ENCODE measurements around the gene RPS25. TPM values are rescaled to one million over a fixed set of nuclear protein-coding genes. Genes with fewer than 3 reads are reported as not detected.

The RPS25 gene
- total RNA-seq, 1 experiment from 2014 or later, result 1,450 TPM

- no peak for TF ChIP-seq CTCF (conservative IDR thresholded peaks at IDR 0.05)
- no peak overlapping the region for H3K4me2 ChIP-seq (ENCODE audit: insufficient read depth, insufficient read length, low read length)
- no peak overlapping the region for H3K4ac ChIP-seq (ENCODE audit: low read depth, low read length)
- peak overlapping the region in 1 of 3 experiments; percentile 50; a peak in 3 of 7 replicates for H3K27ac Mint-ChIP-seq
- no CpG with 5 or more reads among the region's 5 CpGs for WGBS (ENCODE audit: extremely low coverage, insufficient read length, low lambda C conversion rate)
- H2AFZ ChIP-seq (ENCODE audit: low read length), result peak overlapping the region; percentile 16
- H3K23me2 ChIP-seq (ENCODE audit: insufficient read length, low read depth, low read length, poor library complexity, severe bottlenecking), result no peaks in the 10 kb centered on the region
- H2AK5ac ChIP-seq (ENCODE audit: insufficient read length, low read length), result no peak overlapping the region
- no peak overlapping the region for H3K23ac ChIP-seq (ENCODE audit: insufficient read length, low read depth, low read length)
- no peaks in the 10 kb centered on the region for H3K36me3 Mint-ChIP-seq (ENCODE audit: insufficient read depth in 1 of 3, low read depth in 3 of 3)
- no peak overlapping the region for H2BK15ac ChIP-seq (ENCODE audit: low read depth, low read length)
- H3K18ac ChIP-seq (ENCODE audit: insufficient read length, low read depth, low read length), result no peak overlapping the region
- H4K5ac ChIP-seq (ENCODE audit: insufficient read length, low read depth, low read length), result no peak overlapping the region
- H3K56ac ChIP-seq (ENCODE audit: insufficient read length, low read depth, low read length), result no peak overlapping the region
- H3K9ac ChIP-seq (ENCODE audit: extremely low read depth, insufficient read length, low read length), result no peak overlapping the region
- H3T11ph ChIP-seq (ENCODE audit: low read length), result no peak overlapping the region
- H3K27me3 Mint-ChIP-seq (ENCODE audit: low read depth), result no peaks in the 10 kb centered on the region
- H3K4me1 ChIP-seq (ENCODE audit: insufficient read depth, low read length), result no peaks in the 10 kb centered on the region
- H3K9me3 ChIP-seq (ENCODE audit: control insufficient read depth, low read depth, low read length), result no peaks in the 10 kb centered on the region
- H3K79me1 ChIP-seq (ENCODE audit: insufficient read depth, low read depth, low read length, poor library complexity, severe bottlenecking), result no peaks in the 10 kb centered on the region
- H4K8ac ChIP-seq (replicated peaks; ENCODE audit: insufficient read length, low read depth, low read length), result no peak overlapping the region
- H2BK5ac ChIP-seq (ENCODE audit: insufficient read length, low read length), result no peak overlapping the region
- no peak overlapping the region for H3K4me3 Mint-ChIP-seq
- no peak overlapping the region for H2BK120ac ChIP-seq (ENCODE audit: low read depth, low read length, poor library complexity, severe bottlenecking)
- no peak for DNase-seq
- H2BK20ac ChIP-seq (ENCODE audit: low read depth, low read length, poor library complexity, severe bottlenecking), result no peak overlapping the region
- H3K4me1 Mint-ChIP-seq, result peaks cover 13 to 14% of the 10 kb centered on the region in 2 experiments
- H3K9me3 Mint-ChIP-seq, result no peaks in the 10 kb centered on the region
- H4K91ac ChIP-seq (ENCODE audit: insufficient read length, low read depth, low read length), result no peak overlapping the region
- H3K79me2 ChIP-seq (ENCODE audit: insufficient read depth, low read length), result no peaks in the 10 kb centered on the region
- no peak overlapping the region for H3K14ac ChIP-seq (ENCODE audit: insufficient read depth, low read length)
- no peak overlapping the region for H2BK12ac ChIP-seq (ENCODE audit: insufficient read length, low read depth, low read length)
- no peak overlapping the region for H3K27ac ChIP-seq (ENCODE audit: insufficient read length, low read depth, low read length)
- H3K27me3 ChIP-seq (ENCODE audit: insufficient read depth, low read length), result no peaks in the 10 kb centered on the region
- H4K20me1 ChIP-seq (ENCODE audit: control insufficient read depth, insufficient read depth, insufficient read length), result no peaks in the 10 kb centered on the region
These were observed 20.7 kb upstream of the RPS25 start for GRCh38 chr11:119038884-119039283.
